Measurements from ENCODE around the gene ZFHX3. TPM values are rescaled to one million over a fixed set of nuclear protein-coding genes. Genes with fewer than 3 reads are reported as not detected.

The ZFHX3 gene
- total RNA-seq, 2 donors from 2014 or later, result 57.7 to 70.1 TPM

DNA sequence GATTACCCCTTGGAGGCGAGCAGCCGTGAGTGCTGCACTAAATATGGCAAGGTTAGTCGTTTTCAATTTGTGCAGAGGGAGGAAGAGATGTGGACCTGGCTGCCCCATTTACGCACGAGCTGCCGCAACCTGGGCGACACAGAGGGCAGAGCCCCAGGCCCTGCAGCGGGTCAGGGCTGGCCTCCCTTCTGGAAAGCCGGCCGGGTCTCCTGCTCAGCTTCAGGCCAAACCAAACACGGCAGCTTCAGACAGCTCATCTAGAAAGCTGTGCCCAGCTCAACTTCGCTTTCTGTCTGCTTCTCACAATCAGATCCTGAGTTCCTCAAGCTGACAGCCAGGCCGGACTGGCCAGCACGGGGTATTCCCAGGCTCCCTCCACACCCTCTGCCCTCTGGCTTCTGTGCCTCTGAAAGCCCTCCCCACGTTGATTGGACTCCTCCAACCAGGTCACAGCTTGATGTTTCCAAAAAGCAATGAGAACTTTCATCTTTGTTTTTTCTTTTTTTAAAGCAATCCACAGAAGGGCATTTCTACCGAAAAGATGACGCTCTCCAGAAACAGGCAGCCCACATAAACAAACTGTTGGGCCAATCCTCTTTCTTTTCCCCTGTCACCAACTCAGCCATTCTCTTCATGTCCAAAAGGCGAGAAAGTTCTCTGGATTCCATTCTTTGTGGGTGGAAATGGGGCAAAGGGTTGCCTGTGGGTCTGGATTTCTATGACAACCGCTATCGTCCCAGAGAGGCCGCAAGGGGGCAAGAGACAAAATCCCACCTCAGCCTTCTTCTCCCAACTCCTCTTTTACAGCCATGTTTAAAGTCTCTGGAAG is 189.0 kb downstream of the ZFHX3 start:
- Histone ChIP-seq H3K27me3 (replicated peaks; ENCODE audit: insufficient read depth) (no peaks in the 10 kb centered on the region), H3K27ac (peak overlapping the region; percentile 90 to 93), H3K9me3 (no peaks in the 10 kb centered on the region), H3K36me3 (no peaks in the 10 kb centered on the region), H3K4me1 (ENCODE audit: control insufficient read depth in 1 of 2, low read depth in 2 of 2) (peaks cover 25 to 57% of the 10 kb centered on the region in 2 donors), H3K4me3 (peak overlapping the region; percentile 60)
- TF ChIP-seq, protein P1, sequence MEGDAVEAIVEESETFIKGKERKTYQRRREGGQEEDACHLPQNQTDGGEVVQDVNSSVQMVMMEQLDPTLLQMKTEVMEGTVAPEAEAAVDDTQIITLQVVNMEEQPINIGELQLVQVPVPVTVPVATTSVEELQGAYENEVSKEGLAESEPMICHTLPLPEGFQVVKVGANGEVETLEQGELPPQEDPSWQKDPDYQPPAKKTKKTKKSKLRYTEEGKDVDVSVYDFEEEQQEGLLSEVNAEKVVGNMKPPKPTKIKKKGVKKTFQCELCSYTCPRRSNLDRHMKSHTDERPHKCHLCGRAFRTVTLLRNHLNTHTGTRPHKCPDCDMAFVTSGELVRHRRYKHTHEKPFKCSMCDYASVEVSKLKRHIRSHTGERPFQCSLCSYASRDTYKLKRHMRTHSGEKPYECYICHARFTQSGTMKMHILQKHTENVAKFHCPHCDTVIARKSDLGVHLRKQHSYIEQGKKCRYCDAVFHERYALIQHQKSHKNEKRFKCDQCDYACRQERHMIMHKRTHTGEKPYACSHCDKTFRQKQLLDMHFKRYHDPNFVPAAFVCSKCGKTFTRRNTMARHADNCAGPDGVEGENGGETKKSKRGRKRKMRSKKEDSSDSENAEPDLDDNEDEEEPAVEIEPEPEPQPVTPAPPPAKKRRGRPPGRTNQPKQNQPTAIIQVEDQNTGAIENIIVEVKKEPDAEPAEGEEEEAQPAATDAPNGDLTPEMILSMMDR (IDR thresholded peaks at IDR 0.05), result no peak
- DNase-seq (ENCODE audit: low spot score) (no peak), ATAC-seq (ENCODE audit: insufficient number of reproducible peaks, low FRiP score, low read depth) (peak; percentile 72)

DNA sequence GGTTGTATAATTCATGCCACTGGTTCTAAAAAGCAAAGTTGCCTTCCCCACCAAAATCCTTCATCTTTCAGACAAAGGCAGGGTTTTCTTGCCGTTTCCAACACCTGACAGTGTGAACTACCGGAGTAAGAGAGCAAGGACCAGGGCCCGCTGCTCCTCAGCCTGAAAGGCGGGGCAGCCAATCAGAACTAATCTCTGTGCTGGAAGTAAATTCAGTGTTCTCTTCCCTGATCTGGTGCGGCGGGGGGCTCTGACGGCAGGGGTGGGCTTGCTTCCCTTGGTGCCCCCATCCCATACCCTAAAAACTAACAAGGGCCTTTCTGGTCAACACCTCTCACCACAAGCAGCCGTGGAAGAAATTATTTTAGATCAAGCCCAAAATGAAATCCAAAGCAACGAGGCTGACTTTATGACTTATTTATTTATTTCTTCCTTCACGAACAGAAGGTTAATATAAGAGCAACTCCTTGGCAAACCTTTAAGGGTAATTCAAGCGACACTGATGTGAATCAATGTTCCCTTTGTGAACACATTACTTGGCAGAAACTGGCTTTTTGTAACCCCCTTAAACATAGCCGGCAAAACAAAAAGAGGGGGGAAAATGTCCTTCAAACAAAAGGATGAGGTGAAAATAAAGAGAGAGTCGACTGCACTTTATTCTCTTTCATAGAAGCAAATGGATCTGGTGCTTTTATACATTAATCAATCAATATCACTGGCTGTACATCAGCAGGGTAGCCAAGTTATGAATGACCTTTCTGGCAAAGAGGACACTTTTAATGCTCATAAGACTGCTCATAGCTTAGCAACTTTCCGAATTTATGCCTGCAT is 189.9 kb downstream of the ZFHX3 start:
- Histone ChIP-seq H3K27ac (peak overlapping the region; percentile 90 to 93), H3K9me3 (no peaks in the 10 kb centered on the region), H3K4me3 (peak overlapping the region; percentile 60), H3K36me3 (no peaks in the 10 kb centered on the region), H3K4me1 (ENCODE audit: control insufficient read depth in 1 of 2, low read depth in 2 of 2) (peaks cover 32 to 66% of the 10 kb centered on the region in 2 donors), H3K27me3 (replicated peaks; ENCODE audit: insufficient read depth) (no peaks in the 10 kb centered on the region)
- ATAC-seq (ENCODE audit: insufficient number of reproducible peaks, low FRiP score, low read depth) (no peak), DNase-seq (ENCODE audit: low spot score) (no peak)
- TF ChIP-seq, protein P1 (IDR thresholded peaks at IDR 0.05), result no peak

DNA sequence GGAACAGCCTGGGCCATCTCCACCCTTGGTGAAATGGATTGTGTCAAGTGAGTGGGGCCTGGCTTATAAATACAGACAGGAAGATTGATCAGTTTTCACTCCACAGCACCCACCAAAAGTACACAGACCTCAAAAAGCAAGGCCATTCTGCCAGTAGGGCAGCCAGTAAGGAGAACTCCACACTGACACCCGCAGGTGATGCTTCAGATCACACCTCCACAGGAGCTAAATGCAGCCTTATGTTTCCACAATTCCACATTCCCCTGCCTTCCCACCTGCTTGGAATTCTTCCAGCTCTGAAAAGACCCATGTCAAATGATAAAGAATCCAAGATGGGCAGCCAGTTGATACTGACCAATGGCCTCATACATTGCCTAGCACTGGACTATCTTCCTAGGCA is 191.1 kb downstream of the ZFHX3 start:
- TF ChIP-seq, protein P1 (IDR thresholded peaks at IDR 0.05), result peak; percentile 23
- no peaks in the 10 kb centered on the region for H3K9me3 ChIP-seq
- no peak overlapping the region for H3K4me3 ChIP-seq
- peak overlapping the region; percentile 90 to 93 for H3K27ac ChIP-seq
- H3K27me3 ChIP-seq (replicated peaks; ENCODE audit: insufficient read depth), result no peaks in the 10 kb centered on the region
- no peak for DNase-seq (ENCODE audit: low spot score)
- ATAC-seq (ENCODE audit: insufficient number of reproducible peaks, low FRiP score, low read depth), result no peak
- no peaks in the 10 kb centered on the region for H3K36me3 ChIP-seq
- H3K4me1 ChIP-seq (ENCODE audit: control insufficient read depth in 1 of 2, low read depth in 2 of 2), result peaks cover 33 to 78% of the 10 kb centered on the region in 2 donors

DNA sequence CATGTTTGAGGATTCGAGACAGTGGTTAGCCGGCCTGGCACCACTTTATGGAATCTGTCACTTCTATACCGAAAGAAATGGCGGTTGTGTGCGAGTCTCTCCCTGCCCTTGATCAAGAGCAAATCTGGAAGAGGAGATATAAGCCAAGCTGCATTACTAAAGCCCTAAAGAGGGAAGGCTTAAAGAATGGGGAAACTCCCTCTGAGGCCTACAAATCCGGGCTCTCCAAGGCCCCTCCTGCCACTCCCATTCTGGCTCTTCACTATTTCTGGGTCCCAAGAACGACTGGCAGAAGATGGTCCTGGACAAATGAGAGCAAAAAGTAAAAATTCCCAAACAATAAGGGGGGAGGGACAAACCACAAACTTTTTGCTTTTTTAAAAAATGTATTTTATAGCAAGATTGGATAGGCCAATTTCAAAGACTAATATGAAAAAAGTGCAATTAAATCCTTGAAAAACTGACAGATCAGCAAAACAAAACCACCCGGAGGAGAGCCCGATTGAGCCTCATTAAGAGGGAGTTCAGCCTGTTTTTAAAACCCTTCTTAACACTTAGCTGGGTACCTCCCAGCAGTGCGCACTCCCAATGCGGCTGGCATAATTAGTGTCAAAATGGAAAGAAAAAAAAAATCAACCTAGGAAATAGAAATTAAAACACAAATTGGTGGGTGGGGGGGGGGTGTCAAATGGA is 193.5 kb downstream of the ZFHX3 start:
- no peaks in the 10 kb centered on the region for H3K36me3 ChIP-seq
- ATAC-seq (ENCODE audit: insufficient number of reproducible peaks, low FRiP score, low read depth), result no peak
- peak overlapping the region; percentile 56 to 98 for H3K27ac ChIP-seq
- no peaks in the 10 kb centered on the region for H3K9me3 ChIP-seq
- no peak overlapping the region for H3K4me3 ChIP-seq
- peaks cover 47 to 82% of the 10 kb centered on the region in 2 donors for H3K4me1 ChIP-seq (ENCODE audit: control insufficient read depth in 1 of 2, low read depth in 2 of 2)
- TF ChIP-seq, protein P1 (IDR thresholded peaks at IDR 0.05), result no peak
- no peaks in the 10 kb centered on the region for H3K27me3 ChIP-seq (replicated peaks; ENCODE audit: insufficient read depth)
- no peak for DNase-seq (ENCODE audit: low spot score)
